NOMO-1 treated with dmso at 0.1 percent for 144 hours (cell line): Measurements from ENCODE around the gene NINL.
"Not testable (repeated sequence)": the region's sequence is repeated elsewhere in the genome, so short reads cannot be mapped to it uniquely, and the experiment has no call there.

ENCODE experiments used
- DNase-seq: peaks from one replicate; lab custom pipeline; 2025; ENCODE audit not compliant: unreplicated experiment; lab: John Stamatoyannopoulos, UW

The NINL gene

DNA sequence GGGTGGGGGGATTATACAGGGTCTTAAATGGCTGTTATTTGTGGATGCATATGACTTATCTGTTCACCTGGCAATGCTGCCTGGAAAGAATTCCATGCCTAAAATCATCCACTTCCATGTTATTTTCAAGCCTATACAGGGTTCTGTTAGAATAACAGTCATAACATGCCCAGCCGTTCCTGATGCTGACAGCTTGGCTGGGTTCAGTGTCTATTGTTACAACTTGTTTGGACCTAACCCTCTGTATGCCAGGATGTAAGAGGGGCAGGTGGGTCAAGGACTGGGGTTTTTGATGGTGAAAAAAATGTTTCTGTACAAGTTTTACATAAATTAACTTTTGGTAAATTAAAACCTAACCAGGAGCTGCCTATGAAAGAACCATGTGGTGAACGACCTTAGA lies 98.0 kb downstream of the NINL start:
- no peak for DNase-seq

DNA sequence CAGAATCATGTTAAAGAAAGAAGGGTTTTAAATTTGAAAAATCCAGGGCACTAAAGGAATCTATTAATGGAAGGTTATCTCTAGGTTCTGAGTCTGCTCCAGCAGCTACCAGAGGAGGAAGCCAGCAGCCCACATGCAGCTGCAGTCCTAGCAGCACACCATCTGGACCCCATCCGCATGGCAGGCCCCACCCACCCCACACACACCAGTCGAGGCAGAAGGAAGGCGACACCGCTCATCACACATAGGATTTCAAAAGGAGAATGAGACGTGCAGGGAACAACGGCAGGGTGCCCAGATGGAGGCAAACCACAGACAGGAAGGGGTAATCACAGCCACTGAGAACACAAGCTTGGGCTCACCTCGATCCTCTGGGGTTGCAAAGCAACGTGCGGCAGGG lies 99.0 kb downstream of the NINL start:
- no peak for DNase-seq

DNA sequence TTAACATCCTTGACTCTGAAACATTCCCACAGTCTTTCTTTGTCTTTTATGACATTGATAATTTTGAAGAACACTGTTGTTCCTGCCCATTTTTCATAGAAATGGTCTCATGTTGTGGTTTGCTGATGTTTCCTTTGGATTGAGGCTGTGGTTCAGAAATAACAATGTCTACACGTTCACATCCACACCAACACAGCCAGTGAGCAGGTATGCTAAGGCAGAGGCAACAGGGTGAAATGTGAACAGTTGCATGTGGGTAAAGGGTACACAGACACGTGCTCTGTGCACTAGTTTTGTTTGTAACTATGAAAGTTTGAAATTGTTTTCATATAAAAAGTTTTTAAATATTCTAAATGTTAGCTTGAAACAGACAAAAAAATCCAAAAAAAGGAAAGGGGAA lies 99.5 kb downstream of the NINL start:
- DNase-seq, result no peak

- no peak for DNase-seq
Measured at GRCh38 chr20:25484911-25485511, 100.3 kb downstream of the NINL start.

DNA sequence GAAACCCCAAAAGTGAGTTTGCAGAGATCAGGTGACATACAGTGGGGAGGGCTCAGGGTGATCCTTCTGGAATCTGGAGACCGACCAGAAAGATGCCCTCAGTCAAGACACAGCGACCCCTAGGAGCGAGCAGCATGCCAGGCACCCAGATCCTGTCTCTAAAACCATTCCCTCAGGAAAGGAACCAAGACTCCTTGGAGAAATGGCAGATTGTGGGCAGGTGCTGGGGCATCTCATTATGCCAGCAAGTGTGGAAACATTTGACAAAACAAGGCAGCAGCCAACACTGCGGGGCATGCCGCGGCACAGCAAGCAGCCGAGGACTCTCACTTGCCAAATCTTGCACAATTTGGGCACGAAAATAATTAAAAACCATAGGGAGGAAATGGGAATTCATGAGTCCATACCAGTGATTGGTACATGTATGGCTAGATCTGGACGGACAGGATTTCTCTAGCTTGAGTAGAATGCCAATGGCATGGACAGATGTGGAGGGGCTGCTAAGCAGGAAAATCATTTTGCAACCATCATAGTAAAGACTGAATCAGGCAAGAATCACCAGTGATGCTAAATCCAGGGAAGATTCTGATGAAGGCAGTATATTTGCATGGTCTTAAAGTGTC lies 101.0 kb downstream of the NINL start:
- no peak for DNase-seq

DNA sequence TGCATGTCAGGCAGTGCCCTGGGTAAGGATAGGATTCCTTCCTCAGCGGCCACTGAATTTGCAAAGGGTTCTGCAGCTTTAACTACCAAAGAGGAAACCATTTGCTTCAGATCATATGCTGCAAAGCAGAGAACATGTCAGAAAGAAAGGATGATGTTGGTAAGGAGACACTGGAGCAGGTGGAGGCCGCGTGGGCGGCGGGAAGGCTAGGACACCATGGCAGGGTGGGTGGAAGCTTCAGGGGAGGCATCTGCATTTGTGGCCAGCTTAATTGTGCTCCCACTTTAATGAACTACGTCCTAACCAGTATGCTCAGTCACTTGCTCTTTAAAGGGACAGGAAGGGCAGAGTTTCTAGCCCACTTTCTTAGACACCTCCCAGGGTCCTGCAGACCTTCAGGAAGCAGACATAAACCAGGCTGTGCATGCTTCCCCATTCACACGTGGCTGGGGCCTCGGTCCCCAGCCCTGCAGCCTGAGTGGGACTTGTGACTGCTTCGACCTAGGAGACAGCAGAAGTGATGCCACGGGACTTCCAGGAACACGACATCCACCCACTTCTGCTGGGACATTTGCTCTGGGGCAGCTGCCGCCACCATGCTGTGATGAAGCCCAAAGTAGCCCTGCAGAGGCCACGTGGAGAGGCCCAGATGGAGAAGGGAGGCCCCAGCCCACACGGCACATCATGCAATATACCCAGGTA lies 101.7 kb downstream of the NINL start:
- DNase-seq, result no peak

DNA sequence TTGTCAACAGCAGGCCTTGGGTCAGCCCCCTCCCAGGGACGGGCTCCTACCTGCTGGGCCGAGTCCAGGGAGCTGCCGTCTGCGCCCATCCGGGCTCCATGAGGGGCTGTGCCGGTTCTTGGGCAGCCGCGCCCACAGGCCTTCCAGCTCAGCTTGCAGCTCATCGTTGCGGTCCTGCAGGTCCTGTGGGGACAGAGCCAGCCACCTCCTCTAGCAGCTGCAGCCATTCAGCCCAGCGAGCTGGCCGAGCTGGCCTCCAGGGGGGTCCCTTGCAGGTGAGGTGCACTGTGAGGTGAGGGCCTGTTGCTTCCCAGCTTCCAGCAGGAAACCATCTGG lies 103.4 kb downstream of the NINL start:
- DNase-seq, result no peak

DNA sequence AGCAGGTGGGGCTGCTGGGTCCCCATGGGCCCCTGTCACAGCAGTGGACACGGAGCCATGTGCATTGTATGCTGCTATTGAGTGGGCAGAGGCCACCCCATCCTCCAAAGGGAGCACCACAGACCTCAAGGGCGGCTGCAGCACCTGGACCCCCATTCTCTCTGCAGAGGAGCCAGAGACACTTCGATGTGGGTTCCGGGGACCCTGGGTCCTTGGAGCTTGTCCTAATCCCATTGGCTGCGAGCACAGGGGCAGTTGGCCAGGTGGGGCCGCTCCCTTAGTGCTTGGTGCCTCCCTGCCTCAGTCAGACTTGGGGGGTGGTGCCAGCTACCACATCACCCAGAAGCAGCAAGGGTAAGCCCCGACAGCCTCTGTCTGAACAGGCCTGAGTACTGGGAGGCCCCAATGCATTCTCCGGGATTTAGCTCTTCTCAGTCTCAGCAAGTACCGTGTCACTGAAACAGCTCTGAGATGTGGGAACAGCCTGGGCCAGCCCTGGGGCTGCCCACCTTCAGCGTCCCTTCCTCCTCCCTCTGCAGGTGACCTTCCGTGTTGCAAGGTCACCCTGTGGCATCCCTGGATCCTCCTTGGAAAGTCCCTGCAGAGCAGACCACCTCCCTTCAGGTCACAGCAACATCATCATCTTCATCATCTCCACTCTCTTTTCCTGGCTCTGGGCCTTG lies 104.0 kb downstream of the NINL start:
- DNase-seq, result no peak

- DNase-seq, result no peak
Measured at GRCh38 chr20:25480797-25481196, 104.5 kb downstream of the NINL start.

- DNase-seq, result no peak
Measured at GRCh38 chr20:25480156-25480555, 105.2 kb downstream of the NINL start.

DNA sequence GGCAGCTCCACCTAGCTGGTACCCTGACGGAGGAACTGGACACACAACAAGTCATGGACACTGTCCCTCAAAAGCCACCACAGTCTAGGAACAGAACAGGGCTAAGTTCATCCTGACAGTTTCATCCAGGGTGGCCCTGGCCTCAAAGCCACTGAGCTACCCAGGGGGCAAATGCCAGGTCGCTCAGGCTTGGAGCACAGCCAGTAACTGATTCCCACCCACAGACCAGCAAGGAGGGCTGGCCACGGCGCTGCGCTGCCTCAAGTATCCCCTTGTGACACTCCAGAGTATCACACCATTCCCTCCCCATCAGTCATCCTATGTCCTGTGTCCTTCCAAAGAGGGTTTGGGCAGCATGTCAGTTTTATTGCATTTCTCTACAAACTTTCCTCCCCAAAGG lies 105.7 kb downstream of the NINL start:
- DNase-seq, result no peak

DNA sequence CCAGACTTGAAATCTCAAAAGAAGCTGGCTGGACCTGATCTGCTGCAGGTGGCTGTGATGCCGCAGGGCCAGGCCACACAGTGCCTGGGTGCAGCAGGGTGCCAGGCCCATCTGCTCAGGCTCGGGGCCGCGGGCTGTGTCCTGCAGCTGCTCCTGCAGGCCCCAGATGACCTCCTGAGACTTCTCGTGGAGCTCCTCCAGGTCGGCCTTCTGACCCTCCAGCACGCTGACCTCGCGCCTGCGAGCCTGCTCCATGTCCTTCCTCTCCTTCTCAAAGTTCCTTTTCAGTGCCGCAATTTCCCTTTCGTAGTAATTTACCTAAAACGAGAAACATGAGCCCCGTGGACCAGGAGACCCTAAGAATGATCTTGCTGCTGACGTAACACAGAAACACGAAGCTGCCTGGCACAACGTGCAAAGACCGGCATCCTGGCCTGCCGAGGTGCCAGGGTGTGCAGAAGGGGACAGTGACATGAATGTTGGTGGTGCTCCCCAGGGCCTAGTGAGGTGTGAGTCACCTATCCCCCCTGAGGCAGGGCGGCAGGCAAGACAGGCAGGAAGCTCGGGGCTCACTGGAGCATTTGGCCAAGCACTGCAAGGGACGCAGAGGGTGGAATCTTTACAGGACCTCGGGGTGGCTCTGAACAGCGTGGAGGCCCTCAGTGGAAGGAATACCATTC lies 106.3 kb downstream of the NINL start:
- no peak for DNase-seq

DNA sequence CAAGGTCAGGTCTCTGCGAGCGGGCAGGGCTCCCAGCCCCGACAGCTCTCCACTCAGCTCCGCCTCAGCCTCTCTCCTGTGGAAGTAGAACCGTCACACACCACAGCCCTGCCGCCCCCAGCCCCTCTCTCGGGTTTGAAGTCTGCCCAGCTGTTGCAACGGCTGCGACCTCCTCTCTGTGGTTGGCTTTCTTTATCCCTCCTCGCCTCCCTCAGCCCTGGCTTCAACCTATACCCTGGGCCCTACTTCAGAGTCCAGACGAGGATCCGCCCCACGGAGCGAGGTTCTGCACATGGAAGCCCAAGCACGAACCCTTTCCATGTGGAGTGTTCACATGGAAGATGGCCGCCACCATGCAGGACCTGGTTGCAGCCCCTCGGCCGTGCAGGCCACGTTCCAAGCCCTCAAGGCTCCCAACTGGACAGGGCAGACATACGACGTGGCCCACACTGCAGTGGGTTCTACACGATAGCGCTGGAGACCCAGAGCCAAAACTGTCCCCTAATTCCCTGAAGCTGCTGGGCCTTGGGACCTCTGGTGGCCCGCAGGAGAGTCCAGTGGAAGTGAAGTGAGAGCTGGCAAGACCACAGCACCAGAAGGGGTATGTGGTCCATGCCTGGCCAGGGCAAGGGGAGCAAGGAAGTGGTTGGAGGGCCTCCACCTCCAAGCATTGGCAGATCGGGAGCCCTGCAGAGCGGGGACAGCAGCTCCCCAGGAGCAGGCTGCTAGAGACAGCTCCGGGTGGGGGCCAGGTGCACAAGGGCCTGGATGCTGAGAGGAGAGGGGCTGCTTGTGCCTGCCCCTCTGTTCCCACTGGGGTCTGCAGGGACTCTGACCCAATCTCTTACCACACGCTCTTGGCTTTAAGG lies 108.1 kb downstream of the NINL start:
- DNase-seq, result no peak

DNA sequence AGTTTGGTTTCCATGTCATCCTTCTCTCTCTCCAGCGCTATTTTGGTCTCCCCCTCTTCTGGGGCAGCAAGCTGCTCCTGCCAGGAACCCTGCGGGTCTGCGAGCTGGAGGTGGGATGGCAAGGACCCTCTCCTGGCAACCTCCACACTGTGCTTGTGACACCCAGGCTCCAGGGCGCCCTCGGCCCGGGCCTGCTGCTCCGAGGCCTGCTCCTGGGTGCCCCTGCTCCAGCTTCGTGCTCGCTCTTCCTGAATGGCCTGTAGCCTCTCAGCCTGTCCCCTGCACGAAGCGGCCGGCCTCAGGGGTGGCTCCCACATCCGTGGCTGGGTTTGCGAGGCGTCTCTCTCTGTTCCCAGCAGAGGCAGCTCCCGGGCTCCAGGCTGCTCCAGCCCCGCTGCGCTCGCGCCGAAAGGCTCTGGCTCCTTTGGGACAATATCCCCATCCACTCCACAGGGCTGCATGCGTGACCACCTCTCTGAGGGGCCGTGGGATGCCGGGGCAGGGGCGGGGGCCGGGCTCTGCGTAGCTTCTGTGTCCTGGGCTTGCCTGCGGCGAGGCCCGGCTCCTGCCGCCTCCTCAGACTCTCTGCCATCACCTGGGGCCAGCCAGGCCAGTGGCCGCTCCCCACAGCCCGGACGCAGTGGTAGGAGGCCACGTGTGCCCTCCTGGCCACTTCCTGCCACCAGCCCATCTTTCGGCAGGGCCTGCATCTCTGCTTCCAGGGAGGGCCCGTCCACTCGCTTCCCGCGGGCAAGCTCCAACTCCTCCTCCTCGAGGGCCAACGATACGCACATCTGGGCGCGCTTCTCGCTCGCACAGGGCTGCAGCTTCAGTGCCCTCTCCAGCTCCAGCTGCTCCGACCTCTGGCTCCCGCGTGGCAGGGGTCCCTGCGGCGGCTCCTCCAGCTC lies 109.0 kb downstream of the NINL start:
- DNase-seq, result no peak

- DNase-seq, result not testable (repeated sequence)
Measured at GRCh38 chr20:25473297-25473696, 112.0 kb downstream of the NINL start.

DNA sequence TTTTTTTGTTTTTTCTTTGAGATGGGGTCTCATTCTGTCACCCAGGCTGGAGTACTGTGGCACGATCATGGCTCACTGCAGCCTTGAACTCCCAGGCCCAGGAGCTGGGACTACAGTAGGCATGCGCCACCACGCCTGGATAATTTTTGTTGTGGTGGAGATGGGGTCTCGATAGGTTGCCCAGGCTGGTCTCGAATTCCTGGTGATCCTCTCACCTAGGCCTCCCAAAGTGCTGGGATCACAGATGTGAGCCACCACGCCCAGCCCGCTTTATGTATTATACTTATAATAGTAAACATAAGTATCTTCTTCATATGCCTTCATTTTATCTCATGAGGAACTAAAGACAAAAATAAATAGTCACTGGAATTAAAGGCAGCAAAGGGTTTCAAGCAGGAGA lies 114.3 kb downstream of the NINL start:
- no peak for DNase-seq

GRCh38 chr20:25470045-25470444 lies 115.3 kb downstream of the NINL start:
- DNase-seq, result no peak

GRCh38 chr20:25469558-25469957 lies 115.8 kb downstream of the NINL start:
- DNase-seq, result no peak
